ENCODE results near the gene KIRREL2. TPM values are rescaled to one million over a fixed set of nuclear protein-coding genes. Genes with fewer than 3 reads are reported as not detected.

The KIRREL2 gene
- total RNA-seq, 6 experiments from 2014 or later, result 0.07 TPM; not detected in 5

GRCh38 chr19:35813043-35813890 lies 43.4 kb upstream of the KIRREL2 start:
- H3K4me3 Mint-ChIP-seq, result no peak overlapping the region
- peaks cover 27% of the 10 kb centered on the region for H3K27me3 Mint-ChIP-seq (ENCODE audit: insufficient read depth)
- H3K27ac Mint-ChIP-seq, result no peak overlapping the region
- TF ChIP-seq, protein P1, sequence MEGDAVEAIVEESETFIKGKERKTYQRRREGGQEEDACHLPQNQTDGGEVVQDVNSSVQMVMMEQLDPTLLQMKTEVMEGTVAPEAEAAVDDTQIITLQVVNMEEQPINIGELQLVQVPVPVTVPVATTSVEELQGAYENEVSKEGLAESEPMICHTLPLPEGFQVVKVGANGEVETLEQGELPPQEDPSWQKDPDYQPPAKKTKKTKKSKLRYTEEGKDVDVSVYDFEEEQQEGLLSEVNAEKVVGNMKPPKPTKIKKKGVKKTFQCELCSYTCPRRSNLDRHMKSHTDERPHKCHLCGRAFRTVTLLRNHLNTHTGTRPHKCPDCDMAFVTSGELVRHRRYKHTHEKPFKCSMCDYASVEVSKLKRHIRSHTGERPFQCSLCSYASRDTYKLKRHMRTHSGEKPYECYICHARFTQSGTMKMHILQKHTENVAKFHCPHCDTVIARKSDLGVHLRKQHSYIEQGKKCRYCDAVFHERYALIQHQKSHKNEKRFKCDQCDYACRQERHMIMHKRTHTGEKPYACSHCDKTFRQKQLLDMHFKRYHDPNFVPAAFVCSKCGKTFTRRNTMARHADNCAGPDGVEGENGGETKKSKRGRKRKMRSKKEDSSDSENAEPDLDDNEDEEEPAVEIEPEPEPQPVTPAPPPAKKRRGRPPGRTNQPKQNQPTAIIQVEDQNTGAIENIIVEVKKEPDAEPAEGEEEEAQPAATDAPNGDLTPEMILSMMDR (IDR thresholded peaks at IDR 0.05), result no peak
- no peaks in the 10 kb centered on the region for H3K36me3 Mint-ChIP-seq (ENCODE audit: low read depth)
- H3K9me3 Mint-ChIP-seq, result no peaks in the 10 kb centered on the region
- H3K4me1 Mint-ChIP-seq (ENCODE audit: low read depth), result no peaks in the 10 kb centered on the region
- DNase-seq, result no peak

GRCh38 chr19:35816262-35816661 lies 40.4 kb upstream of the KIRREL2 start:
- Mint-ChIP-seq H3K27ac (no peak overlapping the region), H3K9me3 (no peaks in the 10 kb centered on the region), H3K36me3 (ENCODE audit: low read depth) (no peaks in the 10 kb centered on the region), H3K27me3 (ENCODE audit: insufficient read depth) (peaks cover 30% of the 10 kb centered on the region), H3K4me1 (ENCODE audit: low read depth) (peaks cover 7% of the 10 kb centered on the region), H3K4me3 (no peak overlapping the region)
- DNase-seq, result no peak
- TF ChIP-seq, protein P1 (IDR thresholded peaks at IDR 0.05), result no peak

GRCh38 chr19:35816846-35817245 lies 39.9 kb upstream of the KIRREL2 start:
- no peaks in the 10 kb centered on the region for H3K36me3 Mint-ChIP-seq (ENCODE audit: low read depth)
- H3K4me1 Mint-ChIP-seq (ENCODE audit: low read depth), result peaks cover 7% of the 10 kb centered on the region
- peaks cover 26% of the 10 kb centered on the region for H3K27me3 Mint-ChIP-seq (ENCODE audit: insufficient read depth)
- TF ChIP-seq, protein P1 (IDR thresholded peaks at IDR 0.05), result no peak
- DNase-seq, result no peak
- no peak overlapping the region for H3K27ac Mint-ChIP-seq
- no peak overlapping the region for H3K4me3 Mint-ChIP-seq
- H3K9me3 Mint-ChIP-seq, result no peaks in the 10 kb centered on the region

DNA sequence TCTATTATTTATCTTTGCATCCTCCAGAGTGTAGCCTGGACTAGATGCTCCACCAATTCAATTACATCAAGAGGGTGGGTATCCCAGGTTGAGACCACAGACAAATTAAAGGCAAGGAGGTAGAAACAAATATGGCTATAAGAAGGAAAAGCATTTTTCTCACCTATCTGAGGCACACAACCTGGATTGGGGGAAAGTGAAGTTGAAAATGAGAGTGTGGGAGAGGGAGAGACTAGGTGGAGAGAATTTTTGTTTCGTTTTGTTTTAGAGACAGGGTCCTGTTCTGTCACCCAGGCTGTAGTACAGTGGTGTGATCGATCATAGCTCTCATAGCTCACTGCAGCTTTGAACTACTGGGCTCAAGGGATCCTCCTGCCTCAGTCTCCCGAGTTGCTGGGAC lies 38.3 kb upstream of the KIRREL2 start:
- H3K4me1 Mint-ChIP-seq (ENCODE audit: low read depth), result peaks cover 7% of the 10 kb centered on the region
- H3K27ac Mint-ChIP-seq, result no peak overlapping the region
- TF ChIP-seq, protein P1 (IDR thresholded peaks at IDR 0.05), result no peak
- no peaks in the 10 kb centered on the region for H3K9me3 Mint-ChIP-seq
- DNase-seq, result no peak
- no peak overlapping the region for H3K4me3 Mint-ChIP-seq
- H3K36me3 Mint-ChIP-seq (ENCODE audit: low read depth), result no peaks in the 10 kb centered on the region
- peaks cover 21% of the 10 kb centered on the region for H3K27me3 Mint-ChIP-seq (ENCODE audit: insufficient read depth)

- Mint-ChIP-seq H3K4me1 (ENCODE audit: low read depth) (peaks cover 7% of the 10 kb centered on the region), H3K4me3 (no peak overlapping the region), H3K27me3 (ENCODE audit: insufficient read depth) (peaks cover 21% of the 10 kb centered on the region), H3K27ac (no peak overlapping the region), H3K9me3 (no peaks in the 10 kb centered on the region), H3K36me3 (ENCODE audit: low read depth) (no peaks in the 10 kb centered on the region)
- DNase-seq, result no peak
- TF ChIP-seq, protein P1 (IDR thresholded peaks at IDR 0.05), result no peak
These were observed 34.1 kb upstream of the KIRREL2 start for GRCh38 chr19:35822579-35822978.
